ENCODE results near the gene ERCC3.

DNA sequence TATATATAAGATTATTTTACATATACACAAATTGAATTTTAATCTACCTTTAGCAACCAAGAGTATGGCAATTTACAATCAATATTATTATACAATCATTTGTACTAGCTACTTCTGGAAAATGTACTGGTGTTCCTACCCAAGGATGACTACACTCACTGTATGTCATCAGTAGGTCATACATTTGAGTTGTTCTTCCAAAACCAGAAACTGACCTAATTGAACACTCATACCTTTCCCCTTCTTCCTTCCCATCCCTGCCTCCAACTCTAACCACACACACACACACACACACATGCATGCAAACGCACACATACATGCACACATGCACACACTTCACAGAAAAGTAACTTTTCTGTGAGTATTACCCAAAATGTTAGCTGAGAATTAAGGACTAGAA lies 8.2 kb upstream of the ERCC3 start:
- TF ChIP-seq, protein P1, sequence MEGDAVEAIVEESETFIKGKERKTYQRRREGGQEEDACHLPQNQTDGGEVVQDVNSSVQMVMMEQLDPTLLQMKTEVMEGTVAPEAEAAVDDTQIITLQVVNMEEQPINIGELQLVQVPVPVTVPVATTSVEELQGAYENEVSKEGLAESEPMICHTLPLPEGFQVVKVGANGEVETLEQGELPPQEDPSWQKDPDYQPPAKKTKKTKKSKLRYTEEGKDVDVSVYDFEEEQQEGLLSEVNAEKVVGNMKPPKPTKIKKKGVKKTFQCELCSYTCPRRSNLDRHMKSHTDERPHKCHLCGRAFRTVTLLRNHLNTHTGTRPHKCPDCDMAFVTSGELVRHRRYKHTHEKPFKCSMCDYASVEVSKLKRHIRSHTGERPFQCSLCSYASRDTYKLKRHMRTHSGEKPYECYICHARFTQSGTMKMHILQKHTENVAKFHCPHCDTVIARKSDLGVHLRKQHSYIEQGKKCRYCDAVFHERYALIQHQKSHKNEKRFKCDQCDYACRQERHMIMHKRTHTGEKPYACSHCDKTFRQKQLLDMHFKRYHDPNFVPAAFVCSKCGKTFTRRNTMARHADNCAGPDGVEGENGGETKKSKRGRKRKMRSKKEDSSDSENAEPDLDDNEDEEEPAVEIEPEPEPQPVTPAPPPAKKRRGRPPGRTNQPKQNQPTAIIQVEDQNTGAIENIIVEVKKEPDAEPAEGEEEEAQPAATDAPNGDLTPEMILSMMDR (IDR thresholded peaks at IDR 0.05): no peak
- TF ChIP-seq RCOR1 (IDR thresholded peaks at IDR 0.05; ENCODE audit: low read depth, low read length) (no peak), MAZ (IDR thresholded peaks at IDR 0.05; ENCODE audit: borderline replicate concordance, low read depth, low read length) (no peak)

All from A549 (cell line).